ENCODE data around the gene CCDC18.

CCDC18 gene

GRCh38 chr1:93317207-93317606 lies 136.7 kb downstream of the CCDC18 start:
- FAIRE-seq = no peak

DNA sequence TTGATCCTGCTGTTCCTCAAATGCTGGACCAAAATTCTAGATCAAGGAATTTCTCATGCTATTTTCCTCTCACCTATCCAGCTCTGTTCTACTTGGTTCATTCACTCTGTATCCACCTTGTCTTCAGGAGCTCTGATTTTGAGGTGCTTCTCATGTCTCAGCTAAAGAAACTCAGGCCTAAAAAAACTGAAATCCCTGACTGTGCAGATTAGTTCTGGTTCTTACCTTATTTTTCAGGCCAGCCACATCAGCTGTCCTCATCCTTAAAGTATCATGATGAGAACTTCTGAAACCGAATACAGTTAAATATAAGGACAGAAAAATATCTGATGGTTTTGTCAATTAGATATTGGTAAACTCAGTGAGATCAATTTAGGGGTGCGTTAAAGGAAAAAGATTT lies 137.4 kb downstream of the CCDC18 start:
- FAIRE-seq = no peak

DNA sequence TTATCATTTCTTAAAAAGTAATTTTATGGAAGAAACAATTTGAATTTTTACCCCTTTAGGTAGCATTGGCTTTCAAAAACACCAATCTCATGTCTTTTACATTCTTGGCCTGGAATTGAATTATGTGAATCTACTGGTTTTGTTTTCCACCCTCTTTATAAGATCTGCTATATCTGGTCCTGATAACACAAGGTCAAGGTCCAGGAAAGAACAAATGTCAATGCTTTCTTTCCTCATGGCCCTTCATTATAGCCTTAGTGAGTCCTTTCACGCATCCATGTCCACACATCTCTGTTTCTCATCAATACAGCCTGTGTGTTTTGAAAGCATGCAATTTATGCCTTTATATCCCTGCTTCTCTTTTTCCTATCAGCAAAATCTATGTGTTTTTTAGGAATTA lies 141.2 kb downstream of the CCDC18 start:
- FAIRE-seq = no peak

DNA sequence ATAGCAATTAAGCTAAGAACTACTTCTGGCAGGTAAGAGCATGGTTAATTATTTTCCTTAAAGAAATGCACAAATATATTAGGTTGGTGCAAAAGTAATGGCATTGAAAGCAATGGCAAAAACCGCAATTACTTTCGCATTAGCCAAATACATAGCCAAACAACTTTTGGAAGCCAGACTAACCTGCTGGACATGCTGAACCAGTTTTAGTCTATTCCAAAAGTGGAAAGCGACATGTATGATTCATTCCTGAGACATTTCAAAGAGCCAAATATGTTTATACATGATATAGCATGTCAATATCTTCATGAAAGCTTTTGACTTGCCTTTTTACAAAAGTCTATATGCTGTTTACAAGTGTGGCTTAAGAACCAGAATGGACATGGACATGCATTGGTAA lies 141.8 kb downstream of the CCDC18 start:
- no peak for FAIRE-seq

- no peak for FAIRE-seq
These were observed 142.8 kb downstream of the CCDC18 start for GRCh38 chr1:93323185-93323820.

- no peak for FAIRE-seq
These were observed 144.3 kb downstream of the CCDC18 start for GRCh38 chr1:93324486-93325464.

Measured in colon (tissue), 2 donors.